Ascending aorta (tissue), 2 donors: ENCODE data around the gene CREB3. TPM values are rescaled to one million over a fixed set of nuclear protein-coding genes. Genes with fewer than 3 reads are reported as not detected.

Experiments used
- DNase-seq, 2 donors: peaks; one replicate each; pipeline ENCODE4 v3.0.0-alpha.2; 2019; ENCODE audit warnings: low spot score in 2 of 2
- H3K27ac ChIP-seq, 2 donors: fragments of 200-600 bp; sonication (generic); one replicate each; pipeline ENCODE4 v1.5.1; 2016 to 2017; ENCODE audit warnings: mild to moderate bottlenecking in 1 of 2
- H3K27me3 ChIP-seq: fragments of 200-600 bp; sonication (generic); one replicate; pipeline ENCODE4 v1.5.1; 2017
- H3K36me3 ChIP-seq, 2 donors: fragments of 200-600 bp; sonication (generic); one replicate each; pipeline ENCODE4 v1.5.1; 2016
- H3K4me1 ChIP-seq, 2 donors: fragments of 200-600 bp; sonication (generic); one replicate each; pipeline ENCODE4 v1.5.1; 2016 to 2017; ENCODE audit warnings: mild to moderate bottlenecking in 1 of 2
- H3K4me3 ChIP-seq, 2 donors: fragments of 200-600 bp; sonication (generic); one replicate each; pipeline ENCODE4 v1.5.1; 2016 to 2017; ENCODE audit warnings: mild to moderate bottlenecking in 1 of 2
- H3K9me3 ChIP-seq, 2 donors: fragments of 200-600 bp; sonication (generic); one replicate each; pipeline ENCODE4 v1.5.1; 2016
- intact Hi-C: fragments of 100-400 bp; cut with DNase I; formaldehyde crosslinking; loops from one replicate; pipeline ENCODE4 v1.15.1; 2023
- total RNA-seq: library from RNA; depleted of rRNA; stranded (reverse); fragments of >200 nt; gene quantifications from one replicate; pipeline ENCODE4 v1.1.0, GENCODE V29; 2016
- TF ChIP-seq, protein P1 (sequence below), 3 experiments: fragments of 200-600 bp in 2 of 3; fragments of 450-650 bp in 1 of 3; sonication (generic) in 2 of 3; IDR thresholded peaks; one replicate each; pipeline ENCODE4 v1.5.1; 2016 to 2019; ENCODE audit warnings: antibody characterized with exemption in 3 of 3, mild to moderate bottlenecking in 1 of 3, moderate library complexity in 1 of 3

Gene CREB3
- total RNA-seq, 1 donor from 2014 or later: 48.3 TPM

DNA sequence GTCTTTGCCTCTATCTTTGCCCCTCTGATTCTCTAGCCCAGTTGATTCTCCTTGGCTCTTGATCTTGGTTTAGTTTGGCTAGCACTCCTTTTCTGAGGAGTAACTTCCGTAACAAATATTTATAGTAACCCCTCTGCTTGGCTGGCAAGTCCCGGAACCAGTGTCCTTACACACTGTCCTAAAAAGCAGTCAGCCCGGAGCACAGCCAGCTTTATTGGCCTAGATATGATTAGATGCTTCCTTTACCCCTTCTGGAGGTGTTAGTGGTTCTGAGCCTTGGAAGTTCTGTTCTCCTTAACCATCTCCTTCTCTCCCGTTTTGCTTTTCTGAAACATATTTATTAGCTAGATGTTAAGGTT is 38.6 kb downstream of the CREB3 start:
- Histone ChIP-seq H3K36me3 (no peaks in the 10 kb centered on the region), H3K27me3 (no peaks in the 10 kb centered on the region), H3K4me3 (peak overlapping the region in 1 of 2 donors; percentile 17), H3K4me1 (peaks cover 6 to 13% of the 10 kb centered on the region in 2 donors), H3K9me3 (no peaks in the 10 kb centered on the region), H3K27ac (peak overlapping the region; percentile 39 to 56)
- intact Hi-C loops: no loop called here
- TF ChIP-seq, protein P1, sequence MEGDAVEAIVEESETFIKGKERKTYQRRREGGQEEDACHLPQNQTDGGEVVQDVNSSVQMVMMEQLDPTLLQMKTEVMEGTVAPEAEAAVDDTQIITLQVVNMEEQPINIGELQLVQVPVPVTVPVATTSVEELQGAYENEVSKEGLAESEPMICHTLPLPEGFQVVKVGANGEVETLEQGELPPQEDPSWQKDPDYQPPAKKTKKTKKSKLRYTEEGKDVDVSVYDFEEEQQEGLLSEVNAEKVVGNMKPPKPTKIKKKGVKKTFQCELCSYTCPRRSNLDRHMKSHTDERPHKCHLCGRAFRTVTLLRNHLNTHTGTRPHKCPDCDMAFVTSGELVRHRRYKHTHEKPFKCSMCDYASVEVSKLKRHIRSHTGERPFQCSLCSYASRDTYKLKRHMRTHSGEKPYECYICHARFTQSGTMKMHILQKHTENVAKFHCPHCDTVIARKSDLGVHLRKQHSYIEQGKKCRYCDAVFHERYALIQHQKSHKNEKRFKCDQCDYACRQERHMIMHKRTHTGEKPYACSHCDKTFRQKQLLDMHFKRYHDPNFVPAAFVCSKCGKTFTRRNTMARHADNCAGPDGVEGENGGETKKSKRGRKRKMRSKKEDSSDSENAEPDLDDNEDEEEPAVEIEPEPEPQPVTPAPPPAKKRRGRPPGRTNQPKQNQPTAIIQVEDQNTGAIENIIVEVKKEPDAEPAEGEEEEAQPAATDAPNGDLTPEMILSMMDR (IDR thresholded peaks at IDR 0.05): no peak
- no peak for DNase-seq

DNA sequence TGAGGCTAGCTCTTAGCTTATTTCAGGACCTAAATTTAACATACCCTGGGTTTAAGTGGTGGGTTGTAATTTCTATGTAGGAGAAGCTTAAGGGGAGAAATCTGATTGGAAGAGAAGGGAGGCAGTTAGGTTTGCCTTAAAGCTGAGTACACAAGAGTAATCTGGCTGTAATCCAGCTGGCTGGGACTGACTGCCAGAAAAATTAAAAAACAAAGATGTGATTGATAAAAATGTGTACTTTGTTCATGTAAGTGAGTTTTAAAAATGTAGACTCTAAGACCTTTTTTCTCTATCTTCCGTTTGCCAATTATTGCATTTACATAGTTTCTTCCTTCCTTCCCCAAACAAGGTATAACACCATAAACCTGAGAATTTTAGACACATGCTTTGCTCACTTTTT is 39.1 kb downstream of the CREB3 start:
- TF ChIP-seq, protein P1 (IDR thresholded peaks at IDR 0.05): no peak
- intact Hi-C loops: no loop called here
- H3K27me3 ChIP-seq: no peaks in the 10 kb centered on the region

DNA sequence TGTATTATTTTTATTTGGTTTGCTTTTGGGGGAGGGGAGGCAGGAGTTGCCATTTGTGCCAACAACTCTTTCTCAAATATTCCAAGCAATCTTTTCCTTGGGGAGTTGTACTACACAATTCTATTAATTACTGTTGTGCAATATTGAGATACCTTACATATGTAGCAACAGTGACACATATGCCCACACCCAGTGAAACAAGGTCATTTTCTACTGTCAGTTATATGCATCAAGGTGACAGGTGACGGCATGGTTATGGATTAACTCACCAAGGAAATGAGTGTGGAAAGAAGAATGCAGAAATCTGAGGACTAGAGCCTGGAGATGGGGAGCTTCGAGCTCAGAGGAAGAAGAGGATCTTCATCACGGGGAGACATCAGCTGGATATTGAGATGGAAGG is 39.5 kb downstream of the CREB3 start:
- Histone ChIP-seq H3K36me3 (no peaks in the 10 kb centered on the region), H3K9me3 (no peaks in the 10 kb centered on the region), H3K4me1 (peaks cover 6 to 13% of the 10 kb centered on the region in 2 donors), H3K27ac (no peak overlapping the region), H3K4me3 (no peak overlapping the region), H3K27me3 (no peaks in the 10 kb centered on the region)
- DNase-seq: no peak
- intact Hi-C loops: no loop called here
- TF ChIP-seq, protein P1 (IDR thresholded peaks at IDR 0.05): no peak

More for the DNA sequence above, 39.1 kb downstream of the CREB3 start:
- Histone ChIP-seq H3K36me3 (no peaks in the 10 kb centered on the region), H3K9me3 (no peaks in the 10 kb centered on the region), H3K27ac (peak overlapping the region; percentile 39 to 56), H3K4me3 (no peak overlapping the region), H3K4me1 (peaks cover 6 to 13% of the 10 kb centered on the region in 2 donors)
- DNase-seq: no peak

GRCh38 chr9:35774907-35775635 is 42.6 kb downstream of the CREB3 start:
- no peaks in the 10 kb centered on the region for H3K36me3 ChIP-seq
- peaks cover 6 to 13% of the 10 kb centered on the region in 2 donors for H3K4me1 ChIP-seq
- H3K27me3 ChIP-seq: no peaks in the 10 kb centered on the region
- DNase-seq: no peak
- intact Hi-C loops: no loop called here
- no peak overlapping the region for H3K4me3 ChIP-seq
- H3K9me3 ChIP-seq: no peaks in the 10 kb centered on the region
- H3K27ac ChIP-seq: no peak overlapping the region
- TF ChIP-seq, protein P1 (IDR thresholded peaks at IDR 0.05): no peak

DNA sequence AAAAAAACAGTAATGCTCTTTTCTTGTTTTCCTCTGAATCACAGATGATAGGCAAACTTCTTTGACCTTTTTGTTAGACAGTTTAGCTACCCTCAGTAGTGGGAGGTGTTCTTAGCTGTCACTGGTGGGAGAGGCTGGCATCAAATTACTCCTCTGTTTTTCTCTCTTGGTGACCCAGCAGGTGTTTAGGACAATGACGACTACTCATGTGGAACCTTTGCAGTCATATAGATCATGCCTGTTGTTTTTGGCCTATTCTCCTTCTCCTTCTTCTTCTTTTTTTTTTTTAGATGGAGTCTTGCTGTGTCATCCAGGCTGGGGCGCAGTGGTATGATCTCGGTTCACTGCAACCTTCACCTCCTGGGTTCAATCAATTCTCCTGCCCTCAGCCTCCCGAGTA is 43.6 kb downstream of the CREB3 start:
- Histone ChIP-seq H3K9me3 (no peaks in the 10 kb centered on the region), H3K27me3 (no peaks in the 10 kb centered on the region), H3K36me3 (no peaks in the 10 kb centered on the region), H3K27ac (no peak overlapping the region), H3K4me3 (no peak overlapping the region), H3K4me1 (peaks cover 5 to 6% of the 10 kb centered on the region in 2 donors)
- no peak for DNase-seq
- intact Hi-C loops: no loop called here
- TF ChIP-seq, protein P1 (IDR thresholded peaks at IDR 0.05): no peak
